Epithelial cell of esophagus (primary cell): ENCODE measurements around the gene TGIF2.
A peak's percentile ranks its signal among the peaks of the same experiment; 100 is the strongest.

Experiments
- DNase-seq: peaks from one replicate; pipeline ENCODE4 v3.0.0; 2010; ENCODE audit warnings: low read depth
- H3K4me3 ChIP-seq: 2 replicates; pipeline ENCODE4 v1.5.1; 2011; ENCODE audit warnings: mild to moderate bottlenecking, low read length, control low read depth
- TF ChIP-seq, protein P1 (sequence below): IDR thresholded peaks from 2 replicates; pipeline ENCODE4 v1.5.1; 2011; ENCODE audit warnings: low read depth, mild to moderate bottlenecking, low read length, control low read depth, inconsistent platforms; ENCODE audit not compliant: insufficient read depth; ENCODE audit errors: missing control alignments

Gene TGIF2

DNA sequence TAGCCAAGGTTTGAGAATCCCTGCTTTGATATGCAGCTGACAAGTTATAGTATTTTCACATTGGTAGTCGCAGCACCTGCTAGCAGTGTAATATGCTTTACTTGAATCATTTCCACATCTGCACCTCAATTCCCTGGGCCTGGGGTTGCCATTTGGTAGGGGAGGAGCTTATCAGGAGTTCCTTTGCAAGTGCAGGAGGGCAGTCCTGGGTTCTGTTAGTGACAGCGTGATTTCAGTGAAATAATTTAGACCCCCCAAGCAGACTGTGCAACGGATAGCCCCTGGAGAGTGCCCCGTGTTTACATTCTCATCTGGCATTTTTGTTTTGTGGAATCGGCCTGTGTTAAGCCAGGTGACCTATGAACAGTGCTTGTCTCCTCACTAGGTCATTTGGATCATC, 38.2 kb downstream of the TGIF2 start:
- DNase-seq = no peak
- TF ChIP-seq, protein P1, sequence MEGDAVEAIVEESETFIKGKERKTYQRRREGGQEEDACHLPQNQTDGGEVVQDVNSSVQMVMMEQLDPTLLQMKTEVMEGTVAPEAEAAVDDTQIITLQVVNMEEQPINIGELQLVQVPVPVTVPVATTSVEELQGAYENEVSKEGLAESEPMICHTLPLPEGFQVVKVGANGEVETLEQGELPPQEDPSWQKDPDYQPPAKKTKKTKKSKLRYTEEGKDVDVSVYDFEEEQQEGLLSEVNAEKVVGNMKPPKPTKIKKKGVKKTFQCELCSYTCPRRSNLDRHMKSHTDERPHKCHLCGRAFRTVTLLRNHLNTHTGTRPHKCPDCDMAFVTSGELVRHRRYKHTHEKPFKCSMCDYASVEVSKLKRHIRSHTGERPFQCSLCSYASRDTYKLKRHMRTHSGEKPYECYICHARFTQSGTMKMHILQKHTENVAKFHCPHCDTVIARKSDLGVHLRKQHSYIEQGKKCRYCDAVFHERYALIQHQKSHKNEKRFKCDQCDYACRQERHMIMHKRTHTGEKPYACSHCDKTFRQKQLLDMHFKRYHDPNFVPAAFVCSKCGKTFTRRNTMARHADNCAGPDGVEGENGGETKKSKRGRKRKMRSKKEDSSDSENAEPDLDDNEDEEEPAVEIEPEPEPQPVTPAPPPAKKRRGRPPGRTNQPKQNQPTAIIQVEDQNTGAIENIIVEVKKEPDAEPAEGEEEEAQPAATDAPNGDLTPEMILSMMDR = no peak
- H3K4me3 ChIP-seq = no peak overlapping the region

DNA sequence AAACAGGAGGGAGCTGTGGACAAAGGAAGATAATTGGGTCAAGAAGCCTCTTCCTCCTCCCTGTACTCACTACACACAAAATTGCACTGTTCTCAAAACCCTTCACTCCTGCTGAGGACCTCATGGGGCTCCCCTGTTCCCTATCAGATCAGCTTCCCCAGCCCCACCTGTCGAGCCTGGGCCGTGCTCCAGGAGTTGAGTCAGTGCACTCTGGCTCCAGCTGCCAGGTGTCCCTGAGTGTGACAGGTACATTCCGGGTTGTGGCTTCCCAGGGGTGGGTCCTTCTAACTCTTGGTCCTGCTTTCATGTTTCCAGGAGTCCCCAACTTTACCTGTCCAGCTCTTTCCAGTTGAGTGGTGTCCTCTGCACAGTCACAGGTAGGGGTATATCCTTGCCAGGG, 40.6 kb downstream of the TGIF2 start:
- peak; percentile 19 for DNase-seq
- TF ChIP-seq, protein P1 = no peak

DNA sequence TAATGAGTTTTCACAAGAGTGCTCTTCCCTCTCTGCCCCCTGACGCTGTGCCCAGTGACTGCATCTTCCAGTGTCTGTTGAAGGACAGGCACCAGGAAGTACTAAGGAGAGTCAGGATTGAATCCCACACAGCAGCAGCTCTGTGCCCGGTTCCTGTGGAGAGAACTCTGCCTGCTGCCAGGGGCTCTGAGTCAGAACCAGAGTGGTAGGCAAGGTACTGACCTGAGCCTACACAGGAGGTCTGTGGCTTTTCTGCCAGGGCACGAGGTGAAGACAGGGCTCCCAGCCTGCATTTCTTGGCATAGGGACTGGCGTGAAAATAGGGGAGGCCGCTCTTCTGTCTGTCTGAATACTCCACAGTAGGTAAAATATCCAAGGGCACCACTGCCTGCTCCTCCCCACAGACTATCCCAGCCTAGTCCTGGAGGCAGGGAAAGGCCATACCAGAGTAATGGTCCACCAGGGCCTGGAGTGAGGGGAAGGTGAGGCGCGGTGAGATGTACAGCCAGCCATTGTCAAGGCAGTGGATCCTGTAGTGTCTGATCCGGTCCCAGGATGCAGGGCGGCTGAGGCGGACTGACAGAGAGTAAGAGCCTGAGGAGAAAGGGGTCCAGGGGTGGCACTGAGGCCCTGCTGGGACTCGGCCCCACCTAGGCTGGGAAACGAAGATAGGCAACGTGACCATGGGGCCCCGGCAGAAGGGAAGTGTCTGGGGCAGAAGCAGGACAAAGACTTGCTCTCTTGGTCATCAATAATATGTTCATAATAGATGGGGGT, 41.6 kb downstream of the TGIF2 start:
- DNase-seq = no peak
- H3K4me3 ChIP-seq = no peak overlapping the region
- TF ChIP-seq, protein P1 = no peak

More for the DNA sequence above, 40.6 kb downstream of the TGIF2 start:
- no peak overlapping the region for H3K4me3 ChIP-seq

DNA sequence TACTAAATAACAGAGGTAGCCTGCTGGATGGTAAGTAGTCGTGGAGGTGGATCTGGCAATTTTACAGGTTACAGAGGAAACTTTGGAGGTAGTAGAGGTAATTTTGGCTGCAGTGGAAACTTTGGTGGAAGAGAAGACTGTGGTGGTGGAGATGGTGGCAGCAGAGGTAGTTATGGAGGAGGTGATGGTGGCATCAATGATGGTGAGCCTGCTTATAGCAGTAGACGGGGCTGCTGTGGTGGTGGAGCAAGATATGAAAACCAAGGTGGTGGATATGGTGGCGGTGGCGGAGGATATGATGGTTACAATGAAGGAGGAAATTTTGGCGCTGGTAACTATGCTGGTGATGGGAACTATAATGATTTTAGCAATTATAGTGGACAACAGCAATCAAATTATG, 47.5 kb downstream of the TGIF2 start:
- H3K4me3 ChIP-seq = no peak overlapping the region
- no peak for DNase-seq
- TF ChIP-seq, protein P1 = no peak

DNA sequence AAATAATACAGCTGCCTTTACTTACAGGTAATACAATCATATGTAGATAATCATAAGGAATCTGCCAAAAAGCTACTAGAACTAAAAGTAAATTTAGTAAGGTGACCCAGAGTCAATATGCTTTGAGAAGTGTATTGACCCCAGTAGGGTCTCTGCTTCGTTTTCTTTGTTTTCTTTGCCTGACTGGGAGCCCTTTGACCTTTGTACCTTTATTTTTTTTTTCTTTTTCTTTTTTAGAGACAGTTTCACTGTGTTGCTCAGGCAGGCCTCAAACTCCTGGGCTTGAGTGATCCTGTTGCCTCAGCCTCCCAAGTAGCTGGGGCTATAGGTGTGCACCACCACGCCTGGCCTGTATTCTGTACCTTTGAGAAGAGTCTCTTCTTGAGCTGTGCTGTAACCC, 50.0 kb downstream of the TGIF2 start:
- TF ChIP-seq, protein P1 = no peak
- no peak for DNase-seq
- H3K4me3 ChIP-seq = no peak overlapping the region

DNA sequence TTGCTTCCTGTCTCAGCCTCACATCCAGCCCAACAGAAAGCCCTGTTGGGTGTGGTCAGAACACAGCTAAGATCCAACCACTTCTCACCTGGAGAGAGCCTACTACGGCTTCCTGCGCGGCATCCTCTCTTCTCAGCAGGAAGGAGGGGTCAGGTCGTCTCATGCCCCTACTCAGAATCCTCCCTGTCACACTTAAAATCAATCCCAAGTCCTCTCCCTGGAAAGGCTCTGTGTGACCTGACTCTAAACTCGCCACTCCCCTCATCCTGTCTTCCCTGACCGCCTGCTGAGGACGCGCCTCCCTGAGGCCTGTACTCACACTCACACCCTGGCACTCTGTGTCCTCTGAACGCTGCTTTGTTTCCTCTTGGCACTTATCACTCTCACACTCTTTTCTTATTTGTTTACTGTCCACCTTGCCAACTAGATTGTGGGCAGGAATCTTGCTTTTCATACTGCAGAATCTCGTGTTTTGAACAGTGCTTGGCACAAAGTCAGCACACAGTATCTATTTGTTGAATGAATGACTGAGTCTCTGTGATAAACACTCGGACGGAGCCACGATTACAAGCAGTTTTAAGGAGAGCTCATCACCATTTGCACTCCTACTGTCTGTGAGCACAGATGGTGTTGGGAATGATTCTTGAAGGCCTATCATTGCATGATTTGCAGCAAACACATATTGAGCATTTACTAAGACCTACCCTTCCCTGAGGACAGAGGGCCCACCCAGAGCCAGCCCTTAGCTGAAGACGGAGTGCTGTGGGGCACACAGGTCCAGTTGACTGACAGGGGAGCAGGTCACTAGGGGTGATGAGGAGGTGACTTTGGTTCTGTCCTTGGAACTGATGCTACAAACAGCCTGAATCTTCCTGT, 50.9 kb downstream of the TGIF2 start:
- H3K4me3 ChIP-seq = no peak overlapping the region
- DNase-seq = no peak

More for the DNA sequence above, 50.9 kb downstream of the TGIF2 start:
- TF ChIP-seq, protein P1 = no peak
